NCI-H1048 (cell line): ENCODE results near the gene PSAP.
A peak's percentile ranks its signal among the peaks of the same experiment; 100 is the strongest.

Experiments used
- DNase-seq: peaks from one replicate; lab custom pipeline; 2025; lab: John Stamatoyannopoulos, UW

PSAP gene

GRCh38 chr10:71844695-71845094 is 6.4 kb downstream of the PSAP start:
- no peak for DNase-seq

- DNase-seq = no peak
These were observed 7.0 kb downstream of the PSAP start for GRCh38 chr10:71844084-71844483.

- no peak for DNase-seq
These were observed 8.0 kb downstream of the PSAP start for GRCh38 chr10:71842856-71843686.

GRCh38 chr10:71842422-71842821 is 8.6 kb downstream of the PSAP start:
- no peak for DNase-seq

GRCh38 chr10:71840958-71841335 is 10.1 kb downstream of the PSAP start:
- no peak for DNase-seq

- DNase-seq = no peak
These were observed 10.7 kb downstream of the PSAP start for GRCh38 chr10:71840177-71840957.

- DNase-seq = no peak
These were observed 12.5 kb downstream of the PSAP start for GRCh38 chr10:71838264-71839211.

- DNase-seq = no peak
These were observed 13.8 kb downstream of the PSAP start for GRCh38 chr10:71837098-71837827.

- no peak for DNase-seq
These were observed 14.5 kb downstream of the PSAP start for GRCh38 chr10:71836596-71836974.

- peak; percentile 55 for DNase-seq
These were observed 15.1 kb downstream of the PSAP start for GRCh38 chr10:71835671-71836595.

GRCh38 chr10:71834343-71834674 is 16.7 kb downstream of the PSAP start:
- DNase-seq = no peak

- DNase-seq = no peak
These were observed 17.4 kb downstream of the PSAP start for GRCh38 chr10:71833451-71834342.

- no peak for DNase-seq
These were observed 18.1 kb downstream of the PSAP start for GRCh38 chr10:71832967-71833366.

GRCh38 chr10:71831646-71832552 is 19.2 kb downstream of the PSAP start:
- DNase-seq = no peak

- DNase-seq = no peak
These were observed 20.3 kb downstream of the PSAP start for GRCh38 chr10:71830726-71831125.

GRCh38 chr10:71829896-71830295 is 21.2 kb downstream of the PSAP start:
- DNase-seq = no peak

GRCh38 chr10:71829171-71829570 is 21.9 kb downstream of the PSAP start:
- DNase-seq = no peak

GRCh38 chr10:71828702-71829101 is 22.3 kb downstream of the PSAP start:
- no peak for DNase-seq
